ENCODE results near the gene ACAD10. TPM values are rescaled to one million over a fixed set of nuclear protein-coding genes. Genes with fewer than 3 reads are reported as not detected.

ACAD10 gene
- total and polyA plus RNA-seq, 10 of the 15 experiments (the other 5 are each of a cell fraction or from before 2014, with no cell fraction given) = 2.9 to 21.9 (median 17.5) TPM

DNA sequence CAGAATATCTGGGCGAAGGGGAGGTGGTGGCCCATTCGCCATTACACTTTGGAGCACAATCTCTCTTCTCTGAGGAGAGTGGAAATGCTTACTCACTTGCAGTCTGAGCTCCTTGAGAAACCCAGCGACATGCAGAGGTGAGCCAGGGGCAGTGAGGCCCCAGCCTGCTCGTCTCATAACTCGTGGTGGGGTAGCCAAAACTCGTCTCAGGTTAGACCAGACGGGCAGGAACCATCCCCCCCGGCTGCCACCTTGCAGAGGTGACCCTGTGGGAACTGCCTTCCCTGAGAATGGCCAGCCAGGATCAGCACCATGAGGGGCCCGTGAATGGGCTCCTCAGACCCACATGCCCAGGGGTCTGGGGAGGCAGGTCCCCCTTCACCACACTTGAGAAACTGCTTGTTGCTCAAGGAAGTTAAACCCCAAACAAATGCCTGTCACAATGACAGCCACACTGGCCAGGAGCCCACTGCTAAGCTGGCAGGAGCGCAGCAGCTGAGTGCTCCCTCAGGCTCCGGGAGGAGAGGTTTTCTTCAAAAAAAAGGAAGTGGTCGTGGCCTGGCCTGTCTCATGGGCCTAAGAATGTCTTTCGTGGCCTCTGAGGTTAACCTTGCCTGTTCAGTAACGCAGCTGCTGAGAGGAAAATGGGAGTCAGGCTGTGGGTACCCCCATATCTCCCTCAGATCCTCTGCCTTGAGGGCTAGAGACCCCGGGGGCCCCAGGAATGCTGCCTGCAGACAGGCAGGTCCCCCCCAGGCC, 71.7 kb downstream of the ACAD10 start (continued):
- TF ChIP-seq, protein P1, sequence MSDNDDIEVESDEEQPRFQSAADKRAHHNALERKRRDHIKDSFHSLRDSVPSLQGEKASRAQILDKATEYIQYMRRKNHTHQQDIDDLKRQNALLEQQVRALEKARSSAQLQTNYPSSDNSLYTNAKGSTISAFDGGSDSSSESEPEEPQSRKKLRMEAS (IDR thresholded peaks at IDR 0.05; ENCODE audit: low read depth, low read length) = no peak
- TF ChIP-seq DPF2 (IDR thresholded peaks at IDR 0.05) = peak; percentile 56; the same call in 1 of the 2 replicates
- no peak for TF ChIP-seq SMAD5 (IDR thresholded peaks at IDR 0.05; ENCODE audit: low read depth)
- no peak for TF ChIP-seq HDAC2 (IDR thresholded peaks at IDR 0.05)
- no peak for TF ChIP-seq HCFC1 (IDR thresholded peaks at IDR 0.05; ENCODE audit: low read length)
- TF ChIP-seq NR2F1 (conservative IDR thresholded peaks at IDR 0.05) = peak; percentile 76
- TF ChIP-seq HDGF (IDR thresholded peaks at IDR 0.05) = no peak
- no peak for TF ChIP-seq CREB1 (IDR thresholded peaks at IDR 0.05; ENCODE audit: low read depth)
- TF ChIP-seq TCF12 (IDR thresholded peaks at IDR 0.05; ENCODE audit: low read depth, low read length) = 0 out of 2 replicates have a peak, but pooled peaks have one; percentile 18

- TF ChIP-seq MEF2B (IDR thresholded peaks at IDR 0.05; ENCODE audit: partially characterized antibody, poor library complexity, severe bottlenecking) = peak; percentile 3
- no peak for TF ChIP-seq RAD21 (IDR thresholded peaks at IDR 0.05; ENCODE audit: insufficient read depth, low read depth, low read length)
- CTCF ChIA-PET = interaction anchor here (0.8 to 7.0 kb wide), 3 partner anchors 13 to 55 kb away, joined by 3 to 170 read pairs (median 4); no protein-coding TSS in a partner anchor
- in situ Hi-C loops (cut with MboI) = loop anchor here (10.0 kb wide), 1 partner anchor 57 kb away; no protein-coding TSS in a partner anchor
These were observed 72.3 kb downstream of the ACAD10 start for GRCh38 chr12:111758120-111758561.

More at GRCh38 chr12:111758120-111758561, 72.3 kb downstream of the ACAD10 start:
- no TSS peak for BruUV-seq (replicated peaks)
- Histone ChIP-seq H3K4me3 (no peak overlapping the region), H3K27ac (ENCODE audit: control insufficient read depth, insufficient read depth) (peak overlapping the region; percentile 75), H2AFZ (ENCODE audit: control insufficient read depth, low read depth, low read length) (no peak overlapping the region; the same call in 1 of the 2 replicates), H3K79me2 (ENCODE audit: control insufficient read depth, insufficient read depth, low read length) (no peaks in the 10 kb centered on the region), H3K36me3 (ENCODE audit: control insufficient read depth in 2 of 2, insufficient read depth in 2 of 2, low read length in 1 of 2) (no peaks in the 10 kb centered on the region), H3K27me3 (replicated peaks in 1 of 2; ENCODE audit: control insufficient read depth in 2 of 2, insufficient read depth in 2 of 2, low read length in 1 of 2) (no peaks in the 10 kb centered on the region), H3K4me1 (ENCODE audit: control insufficient read depth, insufficient read depth, low read length) (peaks cover 45% of the 10 kb centered on the region), H3K9me3 (replicated peaks; ENCODE audit: control insufficient read depth, insufficient read depth, low read length) (no peaks in the 10 kb centered on the region; the same call in 2 of the 3 replicates), H3K9ac (ENCODE audit: control insufficient read depth, insufficient read depth, low read length) (peak overlapping the region; percentile 49), H4K20me1 (ENCODE audit: control insufficient read depth, insufficient read depth) (no peaks in the 10 kb centered on the region), H3K4me2 (ENCODE audit: control insufficient read depth, insufficient read depth) (peak overlapping the region; percentile 31)
- ChIA-PET POLR2A (no interaction called here), RAD21 (ENCODE audit: unreplicated experiment) (interaction anchor here (1.4 kb wide), 2 partner anchors 18 to 29 kb away, joined by 4 to 5 read pairs; no protein-coding TSS in a partner anchor), SMC1A (ENCODE audit: uncharacterized antibody, unreplicated experiment) (interaction anchor here (0.6 to 2.6 kb wide), 5 partner anchors 13 to 55 kb away, joined by 3 to 12 read pairs (median 5); no protein-coding TSS in a partner anchor)
- DNase-seq (ENCODE audit: low read depth, low spot score) (no peak), FAIRE-seq (no peak), ATAC-seq (peak; percentile 12)
- intact Hi-C loops (cut with micrococcal nuclease; ENCODE audit: unreplicated experiment) = no loop called here
- WGBS (ENCODE audit: insufficient coverage, insufficient replicate concordance, low lambda C conversion rate, missing lambda C conversion rate) = 79% methylated on average over 9 of the region's 9 CpGs
